ENCODE measurements around the gene SORBS1. TPM values are rescaled to one million over a fixed set of nuclear protein-coding genes. Genes with fewer than 3 reads are reported as not detected.

The SORBS1 gene
- total RNA-seq, 1 experiment from 2014 or later: 39.9 TPM

DNA sequence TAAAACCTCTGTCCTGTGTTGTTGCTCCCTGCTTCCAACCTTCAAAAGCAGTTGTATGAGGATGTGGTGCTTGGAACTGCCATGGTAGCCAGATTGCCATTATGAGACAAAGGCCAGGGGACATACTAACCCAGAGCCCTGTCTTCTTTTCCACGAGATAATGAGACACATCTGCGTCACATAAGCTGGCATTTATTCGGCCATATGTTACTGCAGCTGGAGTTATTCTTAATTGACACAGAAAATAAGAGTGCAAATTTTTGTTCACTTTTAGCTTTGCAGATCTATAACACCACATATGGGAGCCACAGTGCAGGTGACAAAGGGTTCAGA, 254.9 kb downstream of the SORBS1 start:
- ATAC-seq (no peak), DNase-seq (ENCODE audit: low spot score) (no peak)
- TF ChIP-seq ZNF396 (CRISPR knock-in tag; IDR thresholded peaks at IDR 0.05; ENCODE audit: borderline replicate concordance) (no peak), GTF2I (CRISPR knock-in tag; conservative IDR thresholded peaks at IDR 0.05) (no peak), JUN (CRISPR knock-in tag; IDR thresholded peaks at IDR 0.05) (no peak), OVOL2 (CRISPR knock-in tag; IDR thresholded peaks at IDR 0.05; ENCODE audit: borderline replicate concordance) (no peak), NFATC4 (CRISPR knock-in tag; IDR thresholded peaks at IDR 0.05) (no peak), NR3C1 (CRISPR knock-in tag; conservative IDR thresholded peaks at IDR 0.05; ENCODE audit: low read depth) (no peak), PRRX2 (CRISPR knock-in tag; IDR thresholded peaks at IDR 0.05) (no peak), ZNF121 (CRISPR knock-in tag; IDR thresholded peaks at IDR 0.05) (no peak), ZNF219 (CRISPR knock-in tag; IDR thresholded peaks at IDR 0.05; ENCODE audit: borderline replicate concordance) (no peak), CBFB (CRISPR knock-in tag; IDR thresholded peaks at IDR 0.05; ENCODE audit: low read depth) (no peak), TCF7 (CRISPR knock-in tag; IDR thresholded peaks at IDR 0.05; ENCODE audit: low read depth) (no peak), FOXP1 (CRISPR knock-in tag; IDR thresholded peaks at IDR 0.05; ENCODE audit: borderline replicate concordance) (no peak)
- TF ChIP-seq, protein P1, sequence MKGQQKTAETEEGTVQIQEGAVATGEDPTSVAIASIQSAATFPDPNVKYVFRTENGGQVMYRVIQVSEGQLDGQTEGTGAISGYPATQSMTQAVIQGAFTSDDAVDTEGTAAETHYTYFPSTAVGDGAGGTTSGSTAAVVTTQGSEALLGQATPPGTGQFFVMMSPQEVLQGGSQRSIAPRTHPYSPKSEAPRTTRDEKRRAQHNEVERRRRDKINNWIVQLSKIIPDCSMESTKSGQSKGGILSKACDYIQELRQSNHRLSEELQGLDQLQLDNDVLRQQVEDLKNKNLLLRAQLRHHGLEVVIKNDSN (CRISPR knock-in tag; IDR thresholded peaks at IDR 0.05): no peak
- TF ChIP-seq, protein P2, sequence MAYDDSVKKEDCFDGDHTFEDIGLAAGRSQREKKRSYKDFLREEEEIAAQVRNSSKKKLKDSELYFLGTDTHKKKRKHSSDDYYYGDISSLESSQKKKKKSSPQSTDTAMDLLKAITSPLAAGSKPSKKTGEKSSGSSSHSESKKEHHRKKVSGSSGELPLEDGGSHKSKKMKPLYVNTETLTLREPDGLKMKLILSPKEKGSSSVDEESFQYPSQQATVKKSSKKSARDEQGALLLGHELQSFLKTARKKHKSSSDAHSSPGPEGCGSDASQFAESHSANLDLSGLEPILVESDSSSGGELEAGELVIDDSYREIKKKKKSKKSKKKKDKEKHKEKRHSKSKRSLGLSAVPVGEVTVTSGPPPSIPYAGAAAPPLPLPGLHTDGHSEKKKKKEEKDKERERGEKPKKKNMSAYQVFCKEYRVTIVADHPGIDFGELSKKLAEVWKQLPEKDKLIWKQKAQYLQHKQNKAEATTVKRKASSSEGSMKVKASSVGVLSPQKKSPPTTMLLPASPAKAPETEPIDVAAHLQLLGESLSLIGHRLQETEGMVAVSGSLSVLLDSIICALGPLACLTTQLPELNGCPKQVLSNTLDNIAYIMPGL (CRISPR knock-in tag; IDR thresholded peaks at IDR 0.05): no peak
- ChIA-PET POLR2A (interaction anchor here (0.7 kb wide), 1 partner anchor 49 kb away, joined by 3 read pairs; no protein-coding TSS in a partner anchor), CTCF (interaction anchor here (1.1 kb wide), 1 partner anchor 57 kb away, joined by 3 read pairs; no protein-coding TSS in a partner anchor)
- peaks cover 24% of the 10 kb centered on the region for H3K4me1 Mint-ChIP-seq
- H3K36me3 Mint-ChIP-seq: no peaks in the 10 kb centered on the region
- no peak overlapping the region for H3K4me3 Mint-ChIP-seq
- H3K9me3 Mint-ChIP-seq: no peaks in the 10 kb centered on the region
- no peak overlapping the region for H3K27ac Mint-ChIP-seq
- peaks cover 5% of the 10 kb centered on the region for H3K27me3 Mint-ChIP-seq (ENCODE audit: low read depth)

DNA sequence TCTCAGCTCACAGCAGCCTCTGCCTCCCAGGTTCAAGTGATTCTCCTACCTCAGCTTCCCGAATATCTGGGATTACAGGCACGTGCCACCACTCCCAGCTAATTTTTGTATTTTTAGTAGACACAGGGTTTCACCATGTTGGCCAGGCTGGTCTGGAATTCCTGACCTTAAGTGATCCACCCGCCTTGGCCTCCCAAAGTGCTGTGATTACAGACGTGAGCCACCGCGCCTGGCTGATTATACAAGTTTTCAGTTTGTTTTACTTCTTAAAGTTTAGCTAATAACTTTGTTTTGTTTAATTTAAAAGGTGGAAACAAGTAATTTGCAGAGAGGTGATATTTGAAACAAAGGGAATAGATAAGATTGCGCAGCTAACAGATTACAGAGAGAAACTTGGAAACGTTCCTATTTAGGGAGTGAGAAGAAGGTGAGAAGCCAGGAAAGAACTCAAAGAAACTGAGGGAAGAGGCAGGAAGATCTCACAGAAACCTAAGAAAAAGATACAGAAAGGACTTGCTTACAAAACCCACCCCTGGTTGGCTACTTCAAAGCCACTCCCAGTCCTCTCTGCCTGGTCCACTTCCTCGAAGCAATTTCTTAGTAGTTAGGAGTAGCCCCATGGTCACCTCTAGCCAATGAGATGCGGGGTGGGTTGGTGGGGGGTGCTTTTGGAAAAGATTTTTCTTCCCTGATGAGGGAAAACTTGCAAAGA, 255.4 kb downstream of the SORBS1 start:
- TF ChIP-seq, protein P3, sequence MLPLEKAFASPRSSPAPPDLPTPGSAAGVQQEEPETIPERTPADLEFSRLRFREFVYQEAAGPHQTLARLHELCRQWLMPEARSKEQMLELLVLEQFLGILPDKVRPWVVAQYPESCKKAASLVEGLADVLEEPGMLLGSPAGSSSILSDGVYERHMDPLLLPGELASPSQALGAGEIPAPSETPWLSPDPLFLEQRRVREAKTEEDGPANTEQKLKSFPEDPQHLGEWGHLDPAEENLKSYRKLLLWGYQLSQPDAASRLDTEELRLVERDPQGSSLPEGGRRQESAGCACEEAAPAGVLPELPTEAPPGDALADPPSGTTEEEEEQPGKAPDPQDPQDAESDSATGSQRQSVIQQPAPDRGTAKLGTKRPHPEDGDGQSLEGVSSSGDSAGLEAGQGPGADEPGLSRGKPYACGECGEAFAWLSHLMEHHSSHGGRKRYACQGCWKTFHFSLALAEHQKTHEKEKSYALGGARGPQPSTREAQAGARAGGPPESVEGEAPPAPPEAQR (CRISPR knock-in tag; IDR thresholded peaks at IDR 0.05): no peak
- TF ChIP-seq SMAD3 (CRISPR knock-in tag; IDR thresholded peaks at IDR 0.05; ENCODE audit: borderline replicate concordance): no peak
- TF ChIP-seq KAT7 (CRISPR knock-in tag; IDR thresholded peaks at IDR 0.05; ENCODE audit: borderline replicate concordance): no peak
- TF ChIP-seq, protein P4, sequence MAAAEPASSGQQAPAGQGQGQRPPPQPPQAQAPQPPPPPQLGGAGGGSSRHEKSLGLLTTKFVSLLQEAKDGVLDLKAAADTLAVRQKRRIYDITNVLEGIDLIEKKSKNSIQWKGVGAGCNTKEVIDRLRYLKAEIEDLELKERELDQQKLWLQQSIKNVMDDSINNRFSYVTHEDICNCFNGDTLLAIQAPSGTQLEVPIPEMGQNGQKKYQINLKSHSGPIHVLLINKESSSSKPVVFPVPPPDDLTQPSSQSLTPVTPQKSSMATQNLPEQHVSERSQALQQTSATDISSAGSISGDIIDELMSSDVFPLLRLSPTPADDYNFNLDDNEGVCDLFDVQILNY (CRISPR knock-in tag; IDR thresholded peaks at IDR 0.05): no peak
- no peak for TF ChIP-seq RORB (CRISPR knock-in tag; IDR thresholded peaks at IDR 0.05)
- no peak for TF ChIP-seq ZNF423 (CRISPR knock-in tag; IDR thresholded peaks at IDR 0.05)
- TF ChIP-seq, protein P5, sequence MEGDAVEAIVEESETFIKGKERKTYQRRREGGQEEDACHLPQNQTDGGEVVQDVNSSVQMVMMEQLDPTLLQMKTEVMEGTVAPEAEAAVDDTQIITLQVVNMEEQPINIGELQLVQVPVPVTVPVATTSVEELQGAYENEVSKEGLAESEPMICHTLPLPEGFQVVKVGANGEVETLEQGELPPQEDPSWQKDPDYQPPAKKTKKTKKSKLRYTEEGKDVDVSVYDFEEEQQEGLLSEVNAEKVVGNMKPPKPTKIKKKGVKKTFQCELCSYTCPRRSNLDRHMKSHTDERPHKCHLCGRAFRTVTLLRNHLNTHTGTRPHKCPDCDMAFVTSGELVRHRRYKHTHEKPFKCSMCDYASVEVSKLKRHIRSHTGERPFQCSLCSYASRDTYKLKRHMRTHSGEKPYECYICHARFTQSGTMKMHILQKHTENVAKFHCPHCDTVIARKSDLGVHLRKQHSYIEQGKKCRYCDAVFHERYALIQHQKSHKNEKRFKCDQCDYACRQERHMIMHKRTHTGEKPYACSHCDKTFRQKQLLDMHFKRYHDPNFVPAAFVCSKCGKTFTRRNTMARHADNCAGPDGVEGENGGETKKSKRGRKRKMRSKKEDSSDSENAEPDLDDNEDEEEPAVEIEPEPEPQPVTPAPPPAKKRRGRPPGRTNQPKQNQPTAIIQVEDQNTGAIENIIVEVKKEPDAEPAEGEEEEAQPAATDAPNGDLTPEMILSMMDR (IDR thresholded peaks at IDR 0.05): no peak
- no peak for TF ChIP-seq CBFB (CRISPR knock-in tag; IDR thresholded peaks at IDR 0.05; ENCODE audit: low read depth)
- TF ChIP-seq MXD4 (CRISPR knock-in tag; IDR thresholded peaks at IDR 0.05; ENCODE audit: borderline replicate concordance): no peak
- TF ChIP-seq JUN (CRISPR knock-in tag; IDR thresholded peaks at IDR 0.05): no peak
- no peak for TF ChIP-seq NR1H2 (CRISPR knock-in tag; IDR thresholded peaks at IDR 0.05)
- TF ChIP-seq ZNF396 (CRISPR knock-in tag; IDR thresholded peaks at IDR 0.05; ENCODE audit: borderline replicate concordance): no peak
- no peak overlapping the region for H3K27ac Mint-ChIP-seq
- CTCF ChIA-PET: interaction anchor here (1.3 kb wide), 1 partner anchor 58 kb away, joined by 3 read pairs; no protein-coding TSS in a partner anchor

More for the DNA sequence above, 255.4 kb downstream of the SORBS1 start:
- POLR2A ChIA-PET: interaction anchor here (0.7 kb wide), 1 partner anchor 49 kb away, joined by 3 read pairs; no protein-coding TSS in a partner anchor
- no peak for DNase-seq (ENCODE audit: low spot score)
- H3K4me3 Mint-ChIP-seq: no peak overlapping the region
- H3K9me3 Mint-ChIP-seq: no peaks in the 10 kb centered on the region
- peaks cover 21% of the 10 kb centered on the region for H3K4me1 Mint-ChIP-seq
- no peak for ATAC-seq
- H3K36me3 Mint-ChIP-seq: no peaks in the 10 kb centered on the region
- peaks cover 5% of the 10 kb centered on the region for H3K27me3 Mint-ChIP-seq (ENCODE audit: low read depth)

Measured in WTC11 (cell line).